Ureter (tissue), 1 donor: ENCODE measurements around the gene COL27A1. TPM values are rescaled to one million over a fixed set of nuclear protein-coding genes. Genes with fewer than 3 reads are reported as not detected.

ENCODE experiments used
- DNase-seq: peaks from one replicate; pipeline ENCODE4 v3.0.0-alpha.2; 2020; ENCODE audit warnings: low spot score
- total RNA-seq: library from RNA; stranded (reverse); gene quantifications from one replicate; pipeline ENCODE4 v1.2.4, GENCODE V29; 2023
- donor health status: DM: yes; HTN: yes; CAD: no.

The COL27A1 gene
- total RNA-seq, 1 donor from 2014 or later = 59.2 TPM

GRCh38 chr9:114342755-114343440 is 187.6 kb downstream of the COL27A1 start:
- DNase-seq = no peak

GRCh38 chr9:114343471-114344187 is 188.3 kb downstream of the COL27A1 start:
- no peak for DNase-seq

GRCh38 chr9:114344188-114344566 is 188.8 kb downstream of the COL27A1 start:
- DNase-seq = no peak

- DNase-seq = no peak
Observed at GRCh38 chr9:114344692-114345091, 189.4 kb downstream of the COL27A1 start.

- no peak for DNase-seq
Observed at GRCh38 chr9:114345493-114346065, 190.2 kb downstream of the COL27A1 start.

GRCh38 chr9:114346146-114346545 is 190.8 kb downstream of the COL27A1 start:
- DNase-seq = no peak

GRCh38 chr9:114347675-114348074 is 192.3 kb downstream of the COL27A1 start:
- no peak for DNase-seq

GRCh38 chr9:114348261-114348905 is 193.0 kb downstream of the COL27A1 start:
- no peak for DNase-seq

GRCh38 chr9:114348906-114349482 is 193.7 kb downstream of the COL27A1 start:
- DNase-seq = peak; percentile 75

GRCh38 chr9:114349713-114350480 is 194.6 kb downstream of the COL27A1 start:
- DNase-seq = no peak

GRCh38 chr9:114350636-114351401 is 195.5 kb downstream of the COL27A1 start:
- DNase-seq = no peak

- DNase-seq = no peak
Observed at GRCh38 chr9:114351932-114352331, 196.6 kb downstream of the COL27A1 start.

- DNase-seq = no peak
Observed at GRCh38 chr9:114355821-114356220, 200.5 kb downstream of the COL27A1 start.

GRCh38 chr9:114356792-114357191 is 201.5 kb downstream of the COL27A1 start:
- no peak for DNase-seq

GRCh38 chr9:114357360-114357759 is 202.0 kb downstream of the COL27A1 start:
- DNase-seq = no peak

GRCh38 chr9:114357911-114358328 is 202.6 kb downstream of the COL27A1 start:
- DNase-seq = no peak

GRCh38 chr9:114359801-114360200 is 204.5 kb downstream of the COL27A1 start:
- no peak for DNase-seq

- DNase-seq = no peak
Observed at GRCh38 chr9:114361542-114361941, 206.2 kb downstream of the COL27A1 start.
